Panc1 (cell line): Measurements from ENCODE around the gene SNAP47.

Experiments
- CTCF ChIP-seq: fragments of 450-650 bp; IDR thresholded peaks from 2 replicates; pipeline ENCODE4 v1.5.1; 2017; ENCODE audit warnings: mild to moderate bottlenecking
- POLR2AphosphoS5 ChIP-seq: IDR thresholded peaks from 2 replicates; pipeline ENCODE4 v1.6.1; 2012; ENCODE audit warnings: mild to moderate bottlenecking, low read depth, low read length, moderate library complexity
- REST ChIP-seq, 2 experiments: IDR thresholded peaks; 2 replicates each; pipeline ENCODE4 v1.6.1; 2011 to 2012; ENCODE audit warnings: low read depth in 2 of 2, control low read depth in 1 of 2, low read length in 1 of 2, mild to moderate bottlenecking in 1 of 2, moderate library complexity in 1 of 2; ENCODE audit not compliant: insufficient read depth in 1 of 2
- SIN3A ChIP-seq: IDR thresholded peaks from 2 replicates; pipeline ENCODE4 v1.6.1; 2012; ENCODE audit warnings: low read depth, mild to moderate bottlenecking, low read length, moderate library complexity, borderline replicate concordance; ENCODE audit not compliant: insufficient read depth
- TCF7L2 ChIP-seq: IDR thresholded peaks from 2 replicates; pipeline ENCODE4 v1.6.1; 2011; ENCODE audit warnings: mild to moderate bottlenecking, low read depth, low read length, inconsistent platforms

GRCh38 chr1:227729144-227729880, 5.9 kb upstream of the SNAP47 start:
- TF ChIP-seq CTCF = no peak
- no peak; the same call in none of the 2 replicates for TF ChIP-seq POLR2AphosphoS5
- no peak for TF ChIP-seq REST (IDR thresholded peaks at IDR 0.05; ENCODE audit: insufficient read depth in 1 of 2, low read depth in 2 of 2, low read length in 1 of 2)
- no peak for TF ChIP-seq TCF7L2
- TF ChIP-seq SIN3A = peak; percentile 61; the same call in 1 of the 2 replicates
